IMR-90 (cell line): ENCODE results near the gene MGRN1. TPM values are rescaled to one million over a fixed set of nuclear protein-coding genes. Genes with fewer than 3 reads are reported as not detected.

ENCODE experiments used
- ATAC-seq: fragments of 200-7000 bp; cut with Tn5 transposase; 2 replicates; pipeline ENCODE4 v1.9.1; 2020; ENCODE audit warnings: low read depth, mild to moderate bottlenecking, moderate library complexity
- BruUV-seq: library from RNA; stranded (reverse); fragments of 400-500 nt; replicated peaks from 2 replicates; lab custom pipeline; 2021; lab: Mats Ljungman, UMichigan
- CTCF ChIA-PET: fragments of 300-600 bp; formaldehyde crosslinking; extraction: SDS; loops from one replicate; lab custom pipeline; 2021; ENCODE audit warnings: antibody characterized with exemption; lab: Yijun Ruan, JAX
- POLR2A ChIA-PET: fragments of 300-600 bp; sonication (Branson Sonifier 250); formaldehyde crosslinking; loops from one replicate; lab custom pipeline; 2022; ENCODE audit warnings: antibody characterized with exemption; ENCODE audit not compliant: unreplicated experiment; lab: Charles Lee
- DNase-seq: peaks from one replicate; pipeline ENCODE4 v3.0.0; 2013
- H2AFZ ChIP-seq: replicated peaks from 2 replicates; pipeline ENCODE3; 2013; ENCODE audit warnings: low read length, mild to moderate bottlenecking; ENCODE audit not compliant: poor library complexity
- H2AK5ac ChIP-seq: 2 replicates; pipeline ENCODE4 v1.6.1; 2013; ENCODE audit warnings: low read depth, low read length, inconsistent platforms
- H2AK9ac ChIP-seq: replicated peaks from 2 replicates; pipeline ENCODE3; 2013; ENCODE audit warnings: mild to moderate bottlenecking, low read depth, low read length, moderate library complexity; ENCODE audit not compliant: poor library complexity
- H2BK120ac ChIP-seq: 2 replicates; pipeline ENCODE4 v1.6.1; 2013; ENCODE audit warnings: low read depth, low read length, inconsistent platforms
- H2BK15ac ChIP-seq: 3 replicates; pipeline ENCODE4 v1.6.1; 2013; ENCODE audit warnings: low read depth, low read length, inconsistent platforms
- H2BK20ac ChIP-seq: 2 replicates; pipeline ENCODE4 v1.6.1; 2013; ENCODE audit warnings: low read depth, mild to moderate bottlenecking, inconsistent platforms, low read length, moderate library complexity
- H2BK5ac ChIP-seq: 2 replicates; pipeline ENCODE4 v1.6.1; 2013; ENCODE audit warnings: mild to moderate bottlenecking, low read depth, low read length, inconsistent platforms; ENCODE audit not compliant: poor library complexity, severe bottlenecking
- H3K14ac ChIP-seq: replicated peaks from 2 replicates; pipeline ENCODE4 v1.6.1; 2013; ENCODE audit warnings: low read depth, low read length, inconsistent platforms
- H3K18ac ChIP-seq: 2 replicates; pipeline ENCODE4 v1.6.1; 2013; ENCODE audit warnings: low read depth, low read length, control low read depth
- H3K23ac ChIP-seq: 2 replicates; pipeline ENCODE4 v1.6.1; 2013; ENCODE audit warnings: low read depth, low read length, inconsistent platforms
- H3K27ac ChIP-seq: 2 replicates; pipeline ENCODE4 v1.5.1; 2013; ENCODE audit warnings: mild to moderate bottlenecking, control low read depth, low read length; ENCODE audit not compliant: insufficient read depth
- H3K27me3 ChIP-seq: 2 replicates; pipeline ENCODE4 v1.6.1; 2013; ENCODE audit warnings: low read length; ENCODE audit not compliant: control insufficient read depth, insufficient read depth
- H3K36me3 ChIP-seq: 2 replicates; pipeline ENCODE4 v1.6.1; 2013; ENCODE audit warnings: low read length, mixed read lengths; ENCODE audit not compliant: control insufficient read depth, insufficient read depth
- H3K4ac ChIP-seq: 2 replicates; pipeline ENCODE4 v1.6.1; 2013; ENCODE audit warnings: low read depth, low read length, inconsistent platforms
- H3K4me1 ChIP-seq: 2 replicates; pipeline ENCODE4 v1.6.1; 2013; ENCODE audit warnings: low read length, mixed read lengths; ENCODE audit not compliant: control insufficient read depth, insufficient read depth
- H3K4me2 ChIP-seq: 2 replicates; pipeline ENCODE4 v1.6.1; 2013; ENCODE audit warnings: low read depth, mild to moderate bottlenecking, control low read depth, low read length, moderate library complexity
- H3K4me3 ChIP-seq: 2 replicates; pipeline ENCODE4 v1.5.1; 2013; ENCODE audit warnings: low read depth, mild to moderate bottlenecking, control low read depth, low read length, moderate library complexity; ENCODE audit not compliant: insufficient read depth
- H3K56ac ChIP-seq: 2 replicates; pipeline ENCODE4 v1.6.1; 2013; ENCODE audit warnings: low read length, inconsistent platforms; ENCODE audit not compliant: insufficient read depth; ENCODE audit errors: extremely low read depth
- H3K79me1 ChIP-seq, 2 experiments: 2 replicates each; pipeline ENCODE4 v1.6.1; 2013; ENCODE audit warnings: low read length in 2 of 2, inconsistent platforms in 1 of 2, low read depth in 1 of 2
- H3K9ac ChIP-seq: 2 replicates; pipeline ENCODE4 v1.6.1; 2013; ENCODE audit warnings: low read depth, low read length, control low read depth
- H3K9me1 ChIP-seq: 2 replicates; pipeline ENCODE4 v1.6.1; 2013; ENCODE audit warnings: low read length, inconsistent platforms; ENCODE audit not compliant: insufficient read depth
- H3K9me3 ChIP-seq: 2 replicates; pipeline ENCODE4 v1.6.1; 2013; ENCODE audit warnings: low read length; ENCODE audit not compliant: control insufficient read depth, insufficient read depth
- H4K20me1 ChIP-seq: 2 replicates; pipeline ENCODE4 v1.6.1; 2013; ENCODE audit warnings: low read length, inconsistent platforms; ENCODE audit not compliant: insufficient read depth
- H4K5ac ChIP-seq: 2 replicates; pipeline ENCODE4 v1.6.1; 2013; ENCODE audit warnings: mild to moderate bottlenecking, low read depth, low read length, control low read depth
- H4K8ac ChIP-seq, 2 experiments: 2 replicates each; pipeline ENCODE4 v1.6.1; 2013; ENCODE audit warnings: low read depth in 2 of 2, low read length in 2 of 2, control low read depth in 1 of 2, inconsistent platforms in 1 of 2
- H4K91ac ChIP-seq: 2 replicates; pipeline ENCODE4 v1.6.1; 2013; ENCODE audit warnings: low read depth, low read length, inconsistent platforms; ENCODE audit not compliant: insufficient read depth
- MAFK ChIP-seq: IDR thresholded peaks from 2 replicates; pipeline ENCODE4 v1.6.1; 2012; ENCODE audit warnings: low read depth, low read length, improper control_type of control experiment
- MAZ ChIP-seq: IDR thresholded peaks from 2 replicates; pipeline ENCODE4 v1.6.1; 2012; ENCODE audit warnings: low read depth, mild to moderate bottlenecking, low read length, improper control_type of control experiment, moderate library complexity, borderline replicate concordance
- MXI1 ChIP-seq: IDR thresholded peaks from 2 replicates; pipeline ENCODE4 v1.6.1; 2012; ENCODE audit warnings: low read depth, mild to moderate bottlenecking, low read length, moderate library complexity, borderline replicate concordance
- NFE2L2 ChIP-seq: fragments of 150-350 bp; IDR thresholded peaks from 2 replicates; pipeline ENCODE4 v1.6.1; 2016; ENCODE audit warnings: low read depth, mild to moderate bottlenecking, low read length
- WGBS, 2 experiments: methylation state at CpG; one replicate each; pipeline versions ENCODE4 v1.1.5 to v1.1.7; 2013; ENCODE audit warnings: missing lambda C conversion rate in 2 of 2; ENCODE audit not compliant: insufficient read length in 1 of 2; ENCODE audit errors: extremely low coverage in 2 of 2; 5-methylcytosine and 5-hydroxymethylcytosine counted together
- dilution Hi-C: fragments of 300-500 bp; cut with HindIII; formaldehyde crosslinking; loops from one replicate; pipeline ENCODE4 v1.14.3; 2018; ENCODE audit warnings: low sequenced_read_pairs; ENCODE audit not compliant: unreplicated experiment
- in situ Hi-C: fragments of 300-500 bp; cut with MboI; formaldehyde crosslinking; loops from 3 replicates; pipeline ENCODE4 v1.14.3; 2019; ENCODE audit warnings: low sequenced_read_pairs, inconsistent platforms, mixed read lengths
- intact Hi-C: fragments of 100-400 bp; cut with micrococcal nuclease; formaldehyde crosslinking; loops from 2 replicates; pipeline ENCODE4 v1.10.0; 2022
- polyA plus RNA-seq, 3 experiments: library from polyadenylated mRNA; depleted of rRNA; stranded (reverse); fragments of >200 nt; gene quantifications; 2 replicates each; pipeline ENCODE4 v1.2.3, GENCODE V29; 2012; ENCODE audit warnings: low replicate concordance in 1 of 3
- total RNA-seq: library from RNA; depleted of rRNA; stranded (reverse); fragments of >200 nt; gene quantifications from 2 replicates; pipeline ENCODE4 v1.2.3, GENCODE V29; 2012

MGRN1 gene
- total and polyA plus RNA-seq, 2 of the 4 experiments (the other 2 are of a cell fraction), result 11.7 to 32.7 TPM

DNA sequence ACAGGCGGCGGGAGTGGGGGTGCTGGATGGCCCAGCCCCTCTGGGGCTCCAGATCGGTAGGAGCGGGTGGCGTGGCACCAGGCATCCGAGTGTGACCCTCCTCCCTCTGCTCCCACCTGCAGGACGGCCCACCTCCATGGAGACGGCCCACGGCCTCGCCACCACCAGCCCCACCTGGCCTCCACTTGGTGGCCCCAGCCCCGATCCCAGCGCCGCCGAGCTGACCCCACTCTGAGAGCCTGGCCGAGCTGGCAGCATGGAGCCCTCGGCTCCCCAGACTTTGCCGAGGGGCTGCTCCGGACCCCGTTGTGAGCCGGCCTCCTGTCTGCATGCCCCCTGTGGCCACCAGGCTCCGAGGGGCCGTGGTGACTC lies 64.0 kb downstream of the MGRN1 start:
- peaks cover 2% of the 10 kb centered on the region; the same call in 1 of the 2 replicates for H3K4me1 ChIP-seq
- no peak overlapping the region for H2BK20ac ChIP-seq
- no CpG with 5 or more reads among the region's 22 CpGs for WGBS, 2 experiments
- H3K14ac ChIP-seq, result no peak overlapping the region
- 0 out of 4 replicates have a peak, but pooled peaks cover 0 to 3% of the 10 kb centered on the region in 2 experiments for H3K79me1 ChIP-seq
- H3K4me3 ChIP-seq, result no peak overlapping the region
- peaks cover 41% of the 10 kb centered on the region for H3K36me3 ChIP-seq
- H3K4me2 ChIP-seq, result no peak overlapping the region
- H3K18ac ChIP-seq, result no peak overlapping the region
- H4K20me1 ChIP-seq, result no peaks in the 10 kb centered on the region; the same call in none of the 2 replicates
- no peak overlapping the region for H2BK15ac ChIP-seq
- no peak overlapping the region for H3K27ac ChIP-seq
- ATAC-seq (no peak), DNase-seq (no peak)
- dilution Hi-C loops (no loop called here), in situ Hi-C loops (no loop called here), intact Hi-C loops (no loop called here)
- no peak overlapping the region for H4K91ac ChIP-seq
- no peaks in the 10 kb centered on the region for H3K9me3 ChIP-seq
- no peak overlapping the region for H3K56ac ChIP-seq
- H4K5ac ChIP-seq, result no peak overlapping the region
- H3K9me1 ChIP-seq, result peaks cover 5% of the 10 kb centered on the region; the same call in 1 of the 2 replicates
- H3K23ac ChIP-seq, result no peak overlapping the region
- CTCF ChIA-PET, result no interaction called here
- H2AK5ac ChIP-seq, result no peak overlapping the region
- no TSS peak for BruUV-seq
- TF ChIP-seq MAFK, result no peak
- TF ChIP-seq NFE2L2, result no peak
- TF ChIP-seq MAZ, result no peak
- no peak for TF ChIP-seq MXI1
- no peak overlapping the region for H2AFZ ChIP-seq
- H3K27me3 ChIP-seq, result no peaks in the 10 kb centered on the region
- H2BK120ac ChIP-seq, result no peak overlapping the region
- no peak overlapping the region for H4K8ac ChIP-seq
- POLR2A ChIA-PET, result no interaction called here
- no peak overlapping the region for H2BK5ac ChIP-seq
- no peak overlapping the region for H3K4ac ChIP-seq
- peak overlapping the region; percentile 50 for H2AK9ac ChIP-seq
- H3K9ac ChIP-seq, result no peak overlapping the region
